GM19468 (cell line): ENCODE results near the gene UTP25.

Experiments
- ATAC-seq: cut with Tn5 transposase; IDR thresholded peaks from one replicate; pipeline ENCODE4 v1.9.1; 2021; ENCODE audit warnings: mild to moderate bottlenecking, moderate library complexity, moderate number of reproducible peaks; ENCODE audit not compliant: unreplicated experiment; ENCODE audit errors: extremely low read depth

UTP25 gene

GRCh38 chr1:209803568-209803967, 24.2 kb upstream of the UTP25 start:
- no peak for ATAC-seq

- ATAC-seq, result no peak
These were observed 22.4 kb upstream of the UTP25 start for GRCh38 chr1:209805341-209805781.

- peak; percentile 93 for ATAC-seq
These were observed 21.7 kb upstream of the UTP25 start, which contains the start of gene IRF6 for GRCh38 chr1:209805875-209806760. Gene IRF6, minus strand, starts transcription at chr1:209806142. Its CDS starts 4,729 bp downstream, at chr1:209801413.

- no peak for ATAC-seq
These were observed 20.3 kb upstream of the UTP25 start for GRCh38 chr1:209807509-209807908.

GRCh38 chr1:209808059-209808581, 19.7 kb upstream of the UTP25 start:
- no peak for ATAC-seq

- ATAC-seq, result no peak
These were observed 18.2 kb upstream of the UTP25 start for GRCh38 chr1:209809611-209810010.

GRCh38 chr1:209810783-209811182, 17.0 kb upstream of the UTP25 start:
- no peak for ATAC-seq

- no peak for ATAC-seq
These were observed 13.9 kb upstream of the UTP25 start for GRCh38 chr1:209813902-209814301.

GRCh38 chr1:209815490-209815889, 12.3 kb upstream of the UTP25 start:
- no peak for ATAC-seq

GRCh38 chr1:209815931-209816341, 11.8 kb upstream of the UTP25 start:
- ATAC-seq, result no peak

DNA sequence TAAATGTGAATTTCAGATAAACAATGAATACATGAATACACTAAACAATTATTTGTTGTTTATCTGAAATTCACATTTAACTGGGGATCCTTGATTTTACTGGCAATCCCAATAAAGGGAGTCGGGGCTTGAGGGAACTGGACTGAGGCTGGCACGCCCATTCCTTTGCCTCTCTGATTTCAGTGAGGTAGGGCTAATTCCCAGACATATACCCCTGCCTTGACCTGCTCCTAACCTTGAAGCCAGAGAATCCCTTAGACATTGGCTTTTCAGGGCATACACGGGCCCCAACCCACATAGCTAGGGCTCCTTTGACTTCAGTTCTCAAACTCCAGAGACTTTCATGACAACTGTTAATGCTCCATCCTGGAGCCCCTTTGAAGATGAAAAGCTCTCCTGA, 10.8 kb upstream of the UTP25 start:
- ATAC-seq, result no peak

DNA sequence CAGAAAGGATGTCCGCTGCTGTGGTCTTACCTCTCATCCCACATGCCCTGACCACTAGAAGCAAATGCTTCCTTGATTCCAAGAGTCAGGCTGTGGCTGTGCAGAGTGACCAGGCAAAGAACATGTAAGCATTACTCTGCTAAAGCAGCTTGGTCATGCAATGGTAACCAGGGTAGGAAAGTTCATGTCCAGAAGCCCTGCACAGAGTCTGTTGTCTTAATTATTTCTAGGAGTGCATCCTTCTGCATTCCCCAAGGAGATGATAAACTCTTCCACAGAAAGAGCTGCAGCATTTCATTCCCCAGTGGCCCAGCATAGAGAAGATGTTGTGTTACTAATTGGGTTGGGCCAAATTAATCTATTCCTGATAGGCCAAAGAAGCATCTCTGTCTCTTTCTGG, 10.1 kb upstream of the UTP25 start:
- ATAC-seq, result no peak

DNA sequence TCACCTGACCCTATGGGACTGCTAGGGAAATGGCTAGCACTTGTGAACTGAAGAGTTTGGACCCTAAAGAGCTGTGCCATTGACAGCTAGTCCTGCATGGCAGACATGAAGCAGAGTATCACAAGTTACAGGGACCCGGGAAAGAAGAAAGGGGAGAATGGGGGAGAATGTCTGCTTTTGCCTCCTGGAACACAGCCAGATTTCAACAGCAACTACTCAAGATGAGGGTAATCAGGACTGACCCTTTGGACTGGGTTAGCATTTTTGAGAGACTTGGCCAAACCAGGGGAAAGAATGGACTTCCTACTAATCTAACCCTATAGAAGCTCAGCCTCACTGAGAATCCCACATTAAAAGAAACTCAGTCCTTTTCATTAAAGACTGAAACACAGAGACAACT, 8.7 kb upstream of the UTP25 start:
- ATAC-seq, result no peak

GRCh38 chr1:209820986-209821385, 6.8 kb upstream of the UTP25 start:
- no peak for ATAC-seq

DNA sequence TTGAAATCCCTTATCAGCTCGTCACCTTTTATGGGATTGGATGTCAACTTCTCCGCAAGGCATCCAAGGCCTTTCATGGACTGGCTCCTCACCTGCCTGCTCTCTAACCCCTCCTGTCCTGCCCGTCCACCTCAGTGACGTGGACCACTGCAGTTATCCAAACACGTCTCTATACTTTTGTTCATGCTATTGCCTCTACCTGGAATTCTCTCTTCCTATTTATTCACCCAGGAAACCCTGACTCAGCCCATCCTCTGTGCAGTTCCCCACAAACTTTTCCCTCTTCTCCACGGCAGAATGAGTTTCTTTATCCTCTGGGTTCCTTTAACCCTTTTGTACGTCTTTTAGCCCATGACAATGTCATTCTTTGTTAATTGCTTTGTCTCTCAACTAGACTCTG, 5.1 kb upstream of the UTP25 start:
- no peak for ATAC-seq

- no peak for ATAC-seq
These were observed 4.4 kb upstream of the UTP25 start for GRCh38 chr1:209823143-209824041.

GRCh38 chr1:209825591-209826434, 2.0 kb upstream of the UTP25 start:
- ATAC-seq, result no peak

GRCh38 chr1:209829716-209830115, 1.9 kb downstream of the UTP25 start:
- no peak for ATAC-seq

- no peak for ATAC-seq
These were observed 3.0 kb downstream of the UTP25 start for GRCh38 chr1:209830722-209831121.

DNA sequence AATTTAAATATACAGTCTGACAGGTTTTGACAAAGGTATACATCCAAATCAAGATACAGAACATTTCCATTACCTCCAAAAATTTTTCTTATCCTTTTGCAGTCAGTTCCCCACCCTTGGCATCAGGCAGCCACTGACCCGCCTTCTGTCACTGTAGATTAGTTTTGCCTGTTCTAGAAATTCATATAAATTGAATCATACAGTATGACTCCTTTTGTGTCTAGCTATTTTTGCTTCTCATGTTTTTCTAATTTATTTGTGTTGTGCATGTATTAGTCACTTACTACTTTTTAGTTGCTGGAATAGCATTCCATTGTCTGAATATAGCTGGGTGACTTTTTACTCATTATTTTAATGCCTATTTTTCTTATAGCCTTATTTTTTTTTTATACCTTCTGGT, 3.8 kb downstream of the UTP25 start:
- no peak for ATAC-seq
